K562 (cell line): Measurements from ENCODE around the gene HOXA5. TPM values are rescaled to one million over a fixed set of nuclear protein-coding genes. Genes with fewer than 3 reads are reported as not detected.

ENCODE experiments used
- ATAC-seq: fragments of 200-7000 bp; cut with Tn5 transposase; 3 replicates; pipeline ENCODE4 v1.9.1; 2020; ENCODE audit warnings: moderate library complexity
- BruUV-seq: library from RNA; stranded (reverse); fragments of 400-500 nt; replicated peaks from 2 replicates; lab custom pipeline; 2021; lab: Mats Ljungman, UMichigan
- CTCF ChIA-PET: fragments of 300-600 bp; formaldehyde crosslinking; extraction: SDS; loops from one replicate; lab custom pipeline; 2021; ENCODE audit warnings: low intra/inter-chr PET ratio; lab: Yijun Ruan, JAX
- POLR2A ChIA-PET: fragments of 300-600, 350-650 bp; sonication (Branson Sonifier 250); formaldehyde crosslinking; extraction: SDS; loops from one replicate; lab custom pipeline; 2021; ENCODE audit warnings: antibody characterized with exemption, inconsistent platforms; lab: Yijun Ruan, JAX
- DNase-seq, 4 experiments: peaks; one replicate each; pipeline versions ENCODE4 v3.0.0 to v3.0.0-alpha.2; 2011 to 2018; ENCODE audit warnings: low spot score in 3 of 4, mixed read lengths in 3 of 4; ENCODE audit errors: extremely low read depth in 1 of 4
- FAIRE-seq: peaks from 2 replicates; lab custom pipeline; 2011; peaks lifted over from hg19 to GRCh38; lab: Jason Lieb, UNC
- H2AFZ ChIP-seq: 2 replicates; pipeline ENCODE4 v1.6.0; 2011; ENCODE audit warnings: low read depth, low read length, control low read depth, inconsistent platforms
- H3K27ac ChIP-seq: fragments of 200-600 bp; 3 replicates; pipeline ENCODE4 v1.8.0; 2011; ENCODE audit warnings: low read depth, mild to moderate bottlenecking, control low read depth, inconsistent platforms, low read length, moderate library complexity, mixed read lengths; ENCODE audit errors: extremely low read depth
- H3K27me3 ChIP-seq, 2 experiments: fragments of 300-600 bp in 1 of 2; 2 replicates in 1 of 2; 3 replicates in 1 of 2; pipeline versions ENCODE4 v1.6.0 to v1.8.0; 2011; ENCODE audit warnings: inconsistent platforms in 2 of 2, low read length in 2 of 2, mild to moderate bottlenecking in 1 of 2, mixed read lengths in 1 of 2, moderate library complexity in 1 of 2; ENCODE audit not compliant: control insufficient read depth in 2 of 2, insufficient read depth in 2 of 2
- H3K36me3 ChIP-seq: fragments of 300-600 bp; 3 replicates; pipeline ENCODE4 v1.8.0; 2011; ENCODE audit warnings: mild to moderate bottlenecking, low read length, inconsistent platforms; ENCODE audit not compliant: control insufficient read depth, insufficient read depth
- H3K4me1 ChIP-seq, 2 experiments: fragments of 200-600 bp in 1 of 2; replicated peaks in 1 of 2; 2 replicates in 1 of 2; 3 replicates in 1 of 2; pipeline versions ENCODE4 v1.5.1 to v1.8.0; 2011; ENCODE audit warnings: inconsistent platforms in 2 of 2, low read length in 2 of 2, mild to moderate bottlenecking in 1 of 2, mixed read lengths in 1 of 2, moderate library complexity in 1 of 2; ENCODE audit not compliant: control insufficient read depth in 2 of 2, insufficient read depth in 2 of 2
- H3K4me2 ChIP-seq: 2 replicates; pipeline ENCODE4 v1.6.1; 2011; ENCODE audit warnings: low read length, control low read depth, inconsistent platforms, mixed read lengths; ENCODE audit not compliant: insufficient read depth
- H3K4me3 ChIP-seq: fragments of 200-600 bp; sonication (generic), shearing (Covaris generic); 2 replicates; pipeline ENCODE4 v1.5.1; 2016; ENCODE audit warnings: control low read depth, inconsistent platforms
- H3K79me2 ChIP-seq: fragments of 200-600 bp; 3 replicates; pipeline ENCODE4 v1.8.0; 2011; ENCODE audit warnings: low read length, inconsistent platforms; ENCODE audit not compliant: control insufficient read depth, insufficient read depth
- H3K9ac ChIP-seq, 2 experiments: 2 replicates each; pipeline versions ENCODE4 v1.6.0 to v1.6.1; 2011; ENCODE audit warnings: low read depth in 2 of 2, low read length in 2 of 2, control low read depth in 1 of 2, inconsistent platforms in 1 of 2, mild to moderate bottlenecking in 1 of 2, mixed read lengths in 1 of 2; ENCODE audit not compliant: insufficient read depth in 1 of 2
- H3K9me1 ChIP-seq: one replicate; pipeline ENCODE4 v1.6.0; 2011; ENCODE audit warnings: inconsistent platforms, mild to moderate bottlenecking, low read length, moderate library complexity; ENCODE audit not compliant: control insufficient read depth, insufficient read depth
- H3K9me3 ChIP-seq: replicated peaks from 2 replicates; pipeline ENCODE4 v1.5.1; 2011; ENCODE audit warnings: low read depth, low read length, inconsistent platforms; ENCODE audit not compliant: control insufficient read depth, insufficient read depth
- H4K20me1 ChIP-seq: replicated peaks from 2 replicates; pipeline ENCODE4 v1.6.1; 2011; ENCODE audit warnings: low read length, inconsistent platforms, mixed read lengths; ENCODE audit not compliant: control insufficient read depth, insufficient read depth
- MAFG ChIP-seq: fragments of 450-650 bp; conservative IDR thresholded peaks from 2 replicates; pipeline ENCODE4 v1.6.1; 2016; ENCODE audit warnings: missing genetic modification characterization, missing compliant biosample characterization
- POLR2B ChIP-seq: fragments of 450-650 bp; IDR thresholded peaks from 2 replicates; pipeline ENCODE4 v1.6.1; 2018; ENCODE audit warnings: low read depth; ENCODE audit not compliant: partially characterized antibody
- RBFOX2 ChIP-seq: fragments of 200-400 bp; formaldehyde crosslinking; IDR thresholded peaks from 2 replicates; pipeline ENCODE4 v1.6.1; 2017; ENCODE audit warnings: low read depth, mild to moderate bottlenecking, low read length, moderate library complexity
- SMARCB1 ChIP-seq: IDR thresholded peaks from 2 replicates; pipeline ENCODE4 v1.6.1; 2011; ENCODE audit warnings: improper control_type of control experiment, low read depth; ENCODE audit not compliant: insufficient read length
- SNRNP70 ChIP-seq: fragments of 200-400 bp; formaldehyde crosslinking; optimal IDR thresholded peaks from 2 replicates; pipeline ENCODE3; 2017; ENCODE audit warnings: low read depth, low read length
- TCF7L2 ChIP-seq: fragments of 150-350 bp; IDR thresholded peaks from 2 replicates; pipeline ENCODE4 v1.6.1; 2016; ENCODE audit warnings: low read depth, mild to moderate bottlenecking, low read length, moderate library complexity
- ZBTB2 ChIP-seq: fragments of 450-650 bp; IDR thresholded peaks from 2 replicates; pipeline ENCODE4 v1.6.1; 2016; ENCODE audit warnings: antibody characterized with exemption
- ZNF121 ChIP-seq: sonication (generic); formaldehyde crosslinking; conservative IDR thresholded peaks from 2 replicates; pipeline ENCODE4 v1.8.0; 2022; ENCODE audit warnings: missing genetic modification reagents
- ZNF212 ChIP-seq: fragments of 450-650 bp; formaldehyde crosslinking; IDR thresholded peaks from 2 replicates; pipeline ENCODE4 v1.4.0; 2020; ENCODE audit warnings: mild to moderate bottlenecking
- ZNF77 ChIP-seq: fragments of 250-450 bp; sonication (Bioruptor Pico); IDR thresholded peaks from 2 replicates; pipeline ENCODE4 v1.5.0; 2020
- WGBS: fragments of 100-300 bp; shearing (Covaris generic); methylation state at CpG from one replicate; pipeline ENCODE4 v1.1.6; 2016; ENCODE audit warnings: low coverage, mixed read lengths; ENCODE audit not compliant: insufficient coverage; ENCODE audit errors: missing lambda C conversion rate; 5-methylcytosine and 5-hydroxymethylcytosine counted together
- in situ Hi-C: fragments of 300-500 bp; cut with MboI; formaldehyde crosslinking; loops from 4 replicates; pipeline ENCODE4 v1.15.0; 2018; ENCODE audit warnings: inconsistent platforms, mixed read lengths
- intact Hi-C: fragments of 100-400 bp; cut with micrococcal nuclease; formaldehyde crosslinking; loops from 2 replicates; pipeline ENCODE4 v1.14.2; 2022
- polyA plus RNA-seq, 8 experiments: library from polyadenylated mRNA; depleted of rRNA in 4 of 8; stranded (reverse) in 5 of 8; unstranded in 3 of 8; fragments of >200 nt; fragmentation: Nextera tagmentation in 2 of 8; fragmentation: Illumina TruSeq in 1 of 8; extraction: Ambion mirVana in 2 of 8; extraction: Trizol in 1 of 8; gene quantifications; 2 replicates each; pipeline versions ENCODE4 v1.2.1 to v1.2.3, GENCODE V29; 2011 to 2014; ENCODE audit warnings: inconsistent platforms in 1 of 8, missing spikeins in 1 of 8
- total RNA-seq, 7 experiments: library from RNA; depleted of rRNA in 6 of 7; stranded (reverse); fragments of >200 nt in 6 of 7; fragmentation: Illumina TruSeq in 2 of 7; extraction: Trizol in 2 of 7; gene quantifications; 2 replicates each; pipeline versions ENCODE4 v1.2.1 to v1.2.3, GENCODE V29; 2011 to 2021; ENCODE audit warnings: low replicate concordance in 1 of 7
- TF ChIP-seq, protein P1 (sequence below): fragments of 250-450 bp; sonication (Bioruptor Pico); IDR thresholded peaks from 2 replicates; pipeline ENCODE4 v1.4.0; 2020; ENCODE audit warnings: mild to moderate bottlenecking, moderate library complexity
- TF ChIP-seq, protein P2 (sequence below), 3 experiments: fragments of 200-800 bp in 1 of 3; fragments of 250-450 bp in 1 of 3; fragments of 450-650 bp in 1 of 3; sonication (Bioruptor Pico) in 1 of 3; sonication (Bioruptor generic) in 1 of 3; formaldehyde crosslinking in 1 of 3; IDR thresholded peaks; 2 replicates each; pipeline versions ENCODE4 v1.6.1 to v1.8.0; 2016 to 2022; ENCODE audit warnings: mild to moderate bottlenecking in 2 of 3, missing genetic modification characterization in 2 of 3, missing compliant biosample characterization in 1 of 3, moderate library complexity in 1 of 3
- TF ChIP-seq, protein P3 (sequence below): fragments of 450-650 bp; conservative IDR thresholded peaks from 2 replicates; pipeline ENCODE4 v1.6.1; 2016; ENCODE audit warnings: missing genetic modification characterization, low read depth, mild to moderate bottlenecking, control low read depth, missing compliant biosample characterization

Gene HOXA5
- total and polyA plus RNA-seq, 9 of the 15 experiments (the other 6 are each of a cell fraction or from before 2014, with no cell fraction given), result 0.13 TPM; not detected in 8

DNA sequence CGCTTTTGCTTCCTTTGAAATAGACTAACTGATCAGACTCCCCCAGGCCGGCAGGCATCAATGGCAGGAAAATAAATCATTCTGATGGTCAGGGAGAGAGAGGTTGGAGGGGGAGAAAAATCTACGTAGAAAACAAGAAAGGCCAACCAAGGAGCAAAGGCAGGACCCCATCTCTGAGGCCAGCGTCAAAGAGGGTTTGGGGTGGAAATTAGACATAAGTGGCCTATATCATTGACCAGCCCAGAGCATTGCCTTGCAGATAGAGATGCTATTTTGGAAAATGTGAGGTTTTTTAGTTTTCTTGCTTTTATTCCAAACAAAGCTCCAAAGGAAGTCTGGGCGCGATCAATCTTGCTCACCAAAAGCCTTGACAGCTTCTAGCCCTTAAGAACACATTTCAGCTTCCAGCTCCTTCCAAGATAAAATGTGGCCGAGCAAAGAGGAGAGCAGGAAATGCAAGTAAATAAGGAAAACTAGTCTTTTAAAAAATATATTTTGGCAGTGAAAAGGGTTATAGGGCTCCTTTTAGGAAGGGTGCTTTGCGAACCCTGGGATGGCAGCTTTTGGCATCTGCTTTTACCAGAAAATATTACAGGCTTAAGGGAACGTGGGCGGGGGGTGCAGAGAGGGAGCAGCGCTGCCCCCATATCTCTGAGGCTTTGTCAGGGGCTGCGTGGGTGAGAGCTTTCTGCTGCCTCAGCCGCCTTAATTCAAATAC lies 39.0 kb downstream of the HOXA5 start:
- DNase-seq (no peak), FAIRE-seq (no peak), ATAC-seq (no peak)
- no peak overlapping the region for H3K9ac ChIP-seq
- H3K4me2 ChIP-seq, result no peak overlapping the region
- H3K4me1 ChIP-seq, result peaks cover 0 to 11% of the 10 kb centered on the region in 2 experiments; a peak in 2 of 5 replicates
- CTCF ChIA-PET, result no interaction called here
- POLR2A ChIA-PET, result interaction anchor here (0.9 kb wide), 1 partner anchor 17 kb away, joined by 3 read pairs; no protein-coding TSS in a partner anchor
- no peak overlapping the region for H3K4me3 ChIP-seq
- no peaks in the 10 kb centered on the region for H3K9me1 ChIP-seq
- no peaks in the 10 kb centered on the region for H3K9me3 ChIP-seq
- intact Hi-C loops (no loop called here), in situ Hi-C loops (no loop called here)
- BruUV-seq, result no TSS peak
- H3K27me3 ChIP-seq, result peaks cover 71 to 76% of the 10 kb centered on the region in 2 experiments
- H3K27ac ChIP-seq, result no peak overlapping the region
- H3K36me3 ChIP-seq, result no peaks in the 10 kb centered on the region
- H4K20me1 ChIP-seq, result no peaks in the 10 kb centered on the region
- no peaks in the 10 kb centered on the region for H3K79me2 ChIP-seq
- no peak overlapping the region for H2AFZ ChIP-seq
- WGBS, result 11% methylated on average over 13 of the region's 13 CpGs
- TF ChIP-seq MAFG (tag), result no peak
- TF ChIP-seq, protein P1, sequence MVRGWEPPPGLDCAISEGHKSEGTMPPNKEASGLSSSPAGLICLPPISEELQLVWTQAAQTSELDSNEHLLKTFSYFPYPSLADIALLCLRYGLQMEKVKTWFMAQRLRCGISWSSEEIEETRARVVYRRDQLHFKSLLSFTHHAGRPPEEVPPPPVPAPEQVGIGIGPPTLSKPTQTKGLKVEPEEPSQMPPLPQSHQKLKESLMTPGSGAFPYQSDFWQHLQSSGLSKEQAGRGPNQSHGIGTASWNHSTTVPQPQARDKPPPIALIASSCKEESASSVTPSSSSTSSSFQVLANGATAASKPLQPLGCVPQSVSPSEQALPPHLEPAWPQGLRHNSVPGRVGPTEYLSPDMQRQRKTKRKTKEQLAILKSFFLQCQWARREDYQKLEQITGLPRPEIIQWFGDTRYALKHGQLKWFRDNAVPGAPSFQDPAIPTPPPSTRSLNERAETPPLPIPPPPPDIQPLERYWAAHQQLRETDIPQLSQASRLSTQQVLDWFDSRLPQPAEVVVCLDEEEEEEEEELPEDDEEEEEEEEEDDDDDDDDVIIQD, result no peak
- TF ChIP-seq, protein P2, sequence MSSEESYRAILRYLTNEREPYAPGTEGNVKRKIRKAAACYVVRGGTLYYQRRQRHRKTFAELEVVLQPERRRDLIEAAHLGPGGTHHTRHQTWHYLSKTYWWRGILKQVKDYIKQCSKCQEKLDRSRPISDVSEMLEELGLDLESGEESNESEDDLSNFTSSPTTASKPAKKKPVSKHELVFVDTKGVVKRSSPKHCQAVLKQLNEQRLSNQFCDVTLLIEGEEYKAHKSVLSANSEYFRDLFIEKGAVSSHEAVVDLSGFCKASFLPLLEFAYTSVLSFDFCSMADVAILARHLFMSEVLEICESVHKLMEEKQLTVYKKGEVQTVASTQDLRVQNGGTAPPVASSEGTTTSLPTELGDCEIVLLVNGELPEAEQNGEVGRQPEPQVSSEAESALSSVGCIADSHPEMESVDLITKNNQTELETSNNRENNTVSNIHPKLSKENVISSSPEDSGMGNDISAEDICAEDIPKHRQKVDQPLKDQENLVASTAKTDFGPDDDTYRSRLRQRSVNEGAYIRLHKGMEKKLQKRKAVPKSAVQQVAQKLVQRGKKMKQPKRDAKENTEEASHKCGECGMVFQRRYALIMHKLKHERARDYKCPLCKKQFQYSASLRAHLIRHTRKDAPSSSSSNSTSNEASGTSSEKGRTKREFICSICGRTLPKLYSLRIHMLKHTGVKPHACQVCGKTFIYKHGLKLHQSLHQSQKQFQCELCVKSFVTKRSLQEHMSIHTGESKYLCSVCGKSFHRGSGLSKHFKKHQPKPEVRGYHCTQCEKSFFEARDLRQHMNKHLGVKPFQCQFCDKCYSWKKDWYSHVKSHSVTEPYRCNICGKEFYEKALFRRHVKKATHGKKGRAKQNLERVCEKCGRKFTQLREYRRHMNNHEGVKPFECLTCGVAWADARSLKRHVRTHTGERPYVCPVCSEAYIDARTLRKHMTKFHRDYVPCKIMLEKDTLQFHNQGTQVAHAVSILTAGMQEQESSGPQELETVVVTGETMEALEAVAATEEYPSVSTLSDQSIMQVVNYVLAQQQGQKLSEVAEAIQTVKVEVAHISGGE (CRISPR knock-in tag; IDR thresholded peaks at IDR 0.05), result no peak
- no peak for TF ChIP-seq SMARCB1
- TF ChIP-seq ZNF212 (CRISPR knock-in tag), result no peak
- TF ChIP-seq, protein P3, sequence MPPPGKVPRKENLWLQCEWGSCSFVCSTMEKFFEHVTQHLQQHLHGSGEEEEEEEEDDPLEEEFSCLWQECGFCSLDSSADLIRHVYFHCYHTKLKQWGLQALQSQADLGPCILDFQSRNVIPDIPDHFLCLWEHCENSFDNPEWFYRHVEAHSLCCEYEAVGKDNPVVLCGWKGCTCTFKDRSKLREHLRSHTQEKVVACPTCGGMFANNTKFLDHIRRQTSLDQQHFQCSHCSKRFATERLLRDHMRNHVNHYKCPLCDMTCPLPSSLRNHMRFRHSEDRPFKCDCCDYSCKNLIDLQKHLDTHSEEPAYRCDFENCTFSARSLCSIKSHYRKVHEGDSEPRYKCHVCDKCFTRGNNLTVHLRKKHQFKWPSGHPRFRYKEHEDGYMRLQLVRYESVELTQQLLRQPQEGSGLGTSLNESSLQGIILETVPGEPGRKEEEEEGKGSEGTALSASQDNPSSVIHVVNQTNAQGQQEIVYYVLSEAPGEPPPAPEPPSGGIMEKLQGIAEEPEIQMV (tag), result no peak
- no peak for TF ChIP-seq TCF7L2
- no peak for TF ChIP-seq SNRNP70
- no peak for TF ChIP-seq POLR2B
- no peak for TF ChIP-seq ZNF77 (CRISPR knock-in tag)
- no peak for TF ChIP-seq ZNF121 (CRISPR knock-in tag)
- no peak for TF ChIP-seq ZBTB2
- no peak for TF ChIP-seq RBFOX2
